ENCODE measurements around the gene ZNF664. TPM values are rescaled to one million over a fixed set of nuclear protein-coding genes. Genes with fewer than 3 reads are reported as not detected.

Gene ZNF664
- total and polyA plus RNA-seq, 2 of the 13 experiments (the other 11 are each of a cell fraction or from before 2014, with no cell fraction given) = 43.9 to 56.5 TPM

DNA sequence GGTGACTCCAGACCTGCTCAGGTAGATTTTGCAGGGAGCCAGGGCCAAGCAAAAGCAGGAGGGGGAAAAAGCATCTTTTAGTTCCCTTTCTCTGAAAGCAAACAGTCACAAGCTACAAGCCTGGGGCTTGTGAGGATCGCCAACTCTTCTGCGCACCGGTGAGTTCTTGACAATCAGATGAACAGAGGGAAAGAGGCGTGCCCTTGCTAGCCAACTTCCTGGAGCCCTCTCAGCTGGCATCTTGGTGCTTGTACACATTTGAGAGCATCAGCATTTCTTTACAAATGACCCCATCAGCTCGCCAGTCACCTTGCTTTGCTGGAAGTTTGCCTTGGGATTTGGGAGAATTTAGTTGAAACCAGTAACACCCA is 55.5 kb downstream of the ZNF664 start:
- Histone ChIP-seq H3K9ac (ENCODE audit: insufficient read depth, low read depth, low read length) (no peak overlapping the region), H3K27ac (ENCODE audit: extremely low read length, insufficient read depth, low read length) (no peak overlapping the region), H3K79me2 (ENCODE audit: insufficient read depth, low read length) (no peaks in the 10 kb centered on the region), H3K27me3 (ENCODE audit: control insufficient read depth in 1 of 2, insufficient read depth in 2 of 2, low read length in 2 of 2) (no peaks in the 10 kb centered on the region; a peak in 1 of 5 replicates), H4K20me1 (ENCODE audit: insufficient read depth, low read length) (no peaks in the 10 kb centered on the region), H3K4me3 (replicated peaks in 1 of 3; ENCODE audit: insufficient read depth in 1 of 3, low read depth in 2 of 3, low read length in 3 of 3) (no peak overlapping the region), H3K36me3 (replicated peaks in 1 of 2; ENCODE audit: control insufficient read depth in 1 of 2, insufficient read depth in 2 of 2, low read length in 2 of 2) (no peaks in the 10 kb centered on the region), H3K4me1 (ENCODE audit: insufficient read depth, low read length) (no peaks in the 10 kb centered on the region), H2AFZ (ENCODE audit: low read length) (no peak overlapping the region), H3K4me2 (ENCODE audit: low read depth, low read length) (no peak overlapping the region), H3K9me3 (ENCODE audit: low read length) (no peaks in the 10 kb centered on the region)
- ChIA-PET CTCF (ENCODE audit: low intra/inter-chr PET ratio, low total read pairs) (no interaction called here), POLR2A (no interaction called here)
- FAIRE-seq (no peak), ATAC-seq (no peak), DNase-seq (ENCODE audit: low spot score) (no peak)
- TF ChIP-seq ZNF468 (CRISPR knock-in tag; IDR thresholded peaks at IDR 0.05) (no peak), HMG20B (CRISPR knock-in tag; conservative IDR thresholded peaks at IDR 0.05) (no peak), RFXAP (CRISPR knock-in tag; IDR thresholded peaks at IDR 0.05; ENCODE audit: borderline replicate concordance) (no peak), NR3C1 (CRISPR knock-in tag; IDR thresholded peaks at IDR 0.05) (no peak), GATA4 (IDR thresholded peaks at IDR 0.05; ENCODE audit: borderline replicate concordance, low read depth) (no peak)
- TF ChIP-seq, protein P1, sequence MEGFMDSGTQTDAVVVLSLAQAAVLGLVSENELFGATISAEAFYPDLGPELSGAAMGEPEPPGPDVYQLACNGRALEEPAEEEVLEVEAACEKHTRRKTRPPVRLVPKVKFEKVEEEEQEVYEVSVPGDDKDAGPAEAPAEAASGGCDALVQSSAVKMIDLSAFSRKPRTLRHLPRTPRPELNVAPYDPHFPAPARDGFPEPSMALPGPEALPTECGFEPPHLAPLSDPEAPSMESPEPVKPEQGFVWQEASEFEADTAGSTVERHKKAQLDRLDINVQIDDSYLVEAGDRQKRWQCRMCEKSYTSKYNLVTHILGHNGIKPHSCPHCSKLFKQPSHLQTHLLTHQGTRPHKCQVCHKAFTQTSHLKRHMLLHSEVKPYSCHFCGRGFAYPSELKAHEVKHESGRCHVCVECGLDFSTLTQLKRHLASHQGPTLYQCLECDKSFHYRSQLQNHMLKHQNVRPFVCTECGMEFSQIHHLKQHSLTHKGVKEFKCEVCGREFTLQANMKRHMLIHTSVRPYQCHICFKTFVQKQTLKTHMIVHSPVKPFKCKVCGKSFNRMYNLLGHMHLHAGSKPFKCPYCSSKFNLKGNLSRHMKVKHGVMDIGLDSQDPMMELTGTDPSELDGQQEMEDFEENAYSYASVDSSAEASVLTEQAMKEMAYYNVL (CRISPR knock-in tag; IDR thresholded peaks at IDR 0.05; ENCODE audit: borderline replicate concordance) = no peak
- in situ Hi-C loops (cut with HindIII; ENCODE audit: extremely low pct_ligation_motif_present, low pct_unique_long_range_greater_than_20kb) = no loop called here
- 65% methylated on average over 5 of the region's 5 CpGs for WGBS (ENCODE audit: low lambda C conversion rate)
- intact Hi-C loops (cut with micrococcal nuclease; ENCODE audit: unreplicated experiment) = no loop called here
- no TSS peak for BruUV-seq (replicated peaks)

DNA sequence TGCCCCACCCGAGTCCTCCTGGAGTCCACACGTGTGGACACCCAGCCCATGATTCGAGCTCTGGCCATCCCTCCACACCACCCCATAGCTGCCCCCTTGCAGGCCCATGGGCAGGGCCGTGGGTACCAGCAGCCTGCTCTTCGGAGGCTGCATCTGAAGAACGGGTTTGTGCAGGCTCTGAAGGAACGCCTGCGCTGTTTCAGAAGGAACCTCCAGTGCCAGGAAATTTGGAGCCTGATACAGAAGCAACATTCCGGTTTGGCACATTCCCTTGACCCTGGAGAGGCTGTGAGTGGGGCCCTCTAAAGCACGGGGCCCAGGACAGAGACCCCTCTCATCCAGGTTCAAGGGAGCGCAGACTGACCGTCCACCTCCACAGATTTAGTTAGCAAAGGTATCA is 57.0 kb downstream of the ZNF664 start:
- intact Hi-C loops (cut with micrococcal nuclease; ENCODE audit: unreplicated experiment) (loop anchor here (5.0 kb wide), 1 partner anchor 228 kb away; no protein-coding TSS in a partner anchor), in situ Hi-C loops (cut with HindIII; ENCODE audit: extremely low pct_ligation_motif_present, low pct_unique_long_range_greater_than_20kb) (no loop called here)
- H3K9ac ChIP-seq (ENCODE audit: insufficient read depth, low read depth, low read length) = no peak overlapping the region
- no peak for DNase-seq (ENCODE audit: low spot score)
- WGBS (ENCODE audit: low lambda C conversion rate) = 58% methylated on average over 3 of the region's 12 CpGs
- peaks cover 0 to 3% of the 10 kb centered on the region in 2 experiments; a peak in 2 of 5 replicates for H3K27me3 ChIP-seq (ENCODE audit: control insufficient read depth in 1 of 2, insufficient read depth in 2 of 2, low read length in 2 of 2)
- H3K27ac ChIP-seq (ENCODE audit: extremely low read length, insufficient read depth, low read length) = no peak overlapping the region
- POLR2A ChIA-PET = no interaction called here
- CTCF ChIA-PET (ENCODE audit: low intra/inter-chr PET ratio, low total read pairs) = no interaction called here
- H3K36me3 ChIP-seq (replicated peaks in 1 of 2; ENCODE audit: control insufficient read depth in 1 of 2, insufficient read depth in 2 of 2, low read length in 2 of 2) = no peaks in the 10 kb centered on the region
- no peak overlapping the region for H2AFZ ChIP-seq (ENCODE audit: low read length)
- H3K79me2 ChIP-seq (ENCODE audit: insufficient read depth, low read length) = no peaks in the 10 kb centered on the region
- no peaks in the 10 kb centered on the region for H3K4me1 ChIP-seq (ENCODE audit: insufficient read depth, low read length)
- no TSS peak for BruUV-seq (replicated peaks)
- no peak for FAIRE-seq
- H3K4me2 ChIP-seq (ENCODE audit: low read depth, low read length) = no peak overlapping the region
- H4K20me1 ChIP-seq (ENCODE audit: insufficient read depth, low read length) = no peaks in the 10 kb centered on the region
- H3K9me3 ChIP-seq (ENCODE audit: low read length) = no peaks in the 10 kb centered on the region
- no peak overlapping the region for H3K4me3 ChIP-seq (replicated peaks in 1 of 3; ENCODE audit: insufficient read depth in 1 of 3, low read depth in 2 of 3, low read length in 3 of 3)
- ATAC-seq = no peak
- TF ChIP-seq TBP (CRISPR knock-in tag; IDR thresholded peaks at IDR 0.05) (no peak), TEAD3 (CRISPR knock-in tag; optimal IDR thresholded peaks at IDR 0.05; ENCODE audit: borderline replicate concordance) (no peak), ZFP36L2 (CRISPR knock-in tag; IDR thresholded peaks at IDR 0.05) (no peak), TCF7 (IDR thresholded peaks at IDR 0.05; ENCODE audit: low read depth) (no peak), NFYC (CRISPR knock-in tag; IDR thresholded peaks at IDR 0.05) (no peak), RFX5 (IDR thresholded peaks at IDR 0.05; ENCODE audit: low read depth, low read length) (no peak), ATF7 (IDR thresholded peaks at IDR 0.05) (no peak), ATF7 (CRISPR knock-in tag; IDR thresholded peaks at IDR 0.05) (no peak), CEBPB (IDR thresholded peaks at IDR 0.05; ENCODE audit: borderline replicate concordance, low read depth, low read length) (no peak), ZNF34 (CRISPR knock-in tag; IDR thresholded peaks at IDR 0.05; ENCODE audit: borderline replicate concordance) (no peak), GABPA (IDR thresholded peaks at IDR 0.05; ENCODE audit: low read depth, low read length) (no peak), GABPA (CRISPR knock-in tag; IDR thresholded peaks at IDR 0.05; ENCODE audit: low read depth) (no peak), ZNF33A (CRISPR knock-in tag; IDR thresholded peaks at IDR 0.05; ENCODE audit: borderline replicate concordance) (no peak), ZBTB1 (CRISPR knock-in tag; IDR thresholded peaks at IDR 0.05; ENCODE audit: borderline replicate concordance) (no peak)
- TF ChIP-seq, protein P2, sequence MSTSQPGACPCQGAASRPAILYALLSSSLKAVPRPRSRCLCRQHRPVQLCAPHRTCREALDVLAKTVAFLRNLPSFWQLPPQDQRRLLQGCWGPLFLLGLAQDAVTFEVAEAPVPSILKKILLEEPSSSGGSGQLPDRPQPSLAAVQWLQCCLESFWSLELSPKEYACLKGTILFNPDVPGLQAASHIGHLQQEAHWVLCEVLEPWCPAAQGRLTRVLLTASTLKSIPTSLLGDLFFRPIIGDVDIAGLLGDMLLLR (CRISPR knock-in tag; IDR thresholded peaks at IDR 0.05) = no peak
